GM10266 (cell line): ENCODE results near the gene FOXF1.

ENCODE experiments used
- DNase-seq: peaks from one replicate; pipeline ENCODE4 v3.0.0; 2012; ENCODE audit errors: extremely low spot score
- CTCF ChIP-seq: IDR thresholded peaks from 2 replicates; pipeline ENCODE4 v1.5.1; 2012; ENCODE audit warnings: mild to moderate bottlenecking, low read depth; ENCODE audit not compliant: control insufficient read depth, insufficient read depth; ENCODE audit errors: missing control alignments

The FOXF1 gene

GRCh38 chr16:86510465-86511261, at the start of gene FOXF1:
Gene FOXF1, plus strand, starts transcription at chr16:86510527. Its CDS starts 43 bp downstream, at chr16:86510570.
- no peak for DNase-seq
- TF ChIP-seq CTCF: no peak

GRCh38 chr16:86461037-86461436, 49.3 kb upstream of the FOXF1 start:
- no peak for DNase-seq
- no peak for TF ChIP-seq CTCF

GRCh38 chr16:86462334-86463084, 47.8 kb upstream of the FOXF1 start:
- no peak for DNase-seq
- no peak for TF ChIP-seq CTCF

- no peak for DNase-seq
- no peak for TF ChIP-seq CTCF
Measured at GRCh38 chr16:86464044-86464443, 46.3 kb upstream of the FOXF1 start.

- no peak for DNase-seq
- TF ChIP-seq CTCF: no peak
Measured at GRCh38 chr16:86465434-86465833, 44.9 kb upstream of the FOXF1 start.

- TF ChIP-seq CTCF: no peak
- no peak for DNase-seq
Measured at GRCh38 chr16:86466696-86467406, 43.5 kb upstream of the FOXF1 start.
